GM18498 (cell line): Measurements from ENCODE around the gene IL16.
"Not testable (repeated sequence)": the region's sequence is repeated elsewhere in the genome, so short reads cannot be mapped to it uniquely, and the experiment has no call there.

Experiments
- ATAC-seq: cut with Tn5 transposase; IDR thresholded peaks from one replicate; pipeline ENCODE4 v1.9.1; 2021; ENCODE audit warnings: mild to moderate bottlenecking, moderate library complexity; ENCODE audit not compliant: unreplicated experiment

The IL16 gene

DNA sequence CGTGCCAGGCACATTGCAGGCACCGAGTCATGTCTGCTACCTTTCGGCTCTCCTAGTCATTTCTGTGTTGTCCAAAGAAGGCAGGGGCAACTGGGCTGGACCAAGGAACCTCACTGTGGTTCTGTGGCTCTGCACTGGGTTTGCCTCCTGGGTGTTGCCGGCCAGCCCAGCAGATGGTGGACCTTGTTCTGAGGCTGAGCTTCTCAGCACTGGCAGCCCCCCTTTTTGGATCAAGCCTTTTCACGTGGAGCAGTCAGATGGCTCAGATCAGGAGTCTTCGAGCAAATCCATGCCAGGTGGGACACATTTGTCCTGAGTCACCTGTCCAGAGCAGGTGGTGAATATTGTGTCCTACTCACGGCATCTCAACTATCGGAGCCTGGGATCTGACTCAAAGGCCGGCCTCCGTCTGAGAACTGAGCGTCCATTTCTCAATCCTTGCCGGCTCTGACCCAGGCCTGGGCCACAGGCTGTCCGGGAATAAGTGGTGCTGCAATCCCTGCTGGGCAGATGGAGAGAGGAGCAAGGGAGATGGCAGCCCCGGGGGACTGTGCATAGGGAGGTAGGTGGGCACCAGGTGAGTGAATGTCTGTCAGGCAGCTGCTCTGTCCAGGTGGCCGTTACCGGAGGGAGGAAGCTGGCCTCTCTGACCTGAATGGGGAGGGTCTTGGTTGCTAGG lies at the start of gene IL16:
IL16 (plus strand) TSS at position 304 of the 679 bp plus-strand sequence. CDS start 28,521 bp downstream, outside the sequence.
- no peak for ATAC-seq

DNA sequence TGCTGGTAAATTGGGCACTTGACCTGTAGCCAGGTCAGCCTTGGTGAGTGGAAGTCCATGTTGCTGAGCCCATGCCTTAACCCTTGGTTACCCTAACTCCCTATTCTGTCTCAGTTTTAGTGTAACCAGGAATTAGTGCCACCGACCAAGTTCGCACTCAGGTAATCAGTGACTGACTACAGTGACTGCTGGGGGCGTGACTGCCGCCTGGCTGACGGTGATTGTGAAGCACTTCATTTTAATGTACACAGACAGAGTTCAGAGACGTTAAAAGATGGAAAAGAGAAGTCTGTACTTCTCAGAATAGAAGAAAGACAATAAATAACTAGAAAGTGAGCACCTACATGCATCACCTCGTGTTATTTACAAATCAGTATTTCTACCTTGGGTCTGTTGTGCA lies 45.3 kb upstream of the IL16 start:
- no peak for ATAC-seq

GRCh38 chr15:81152339-81152738 lies 44.3 kb upstream of the IL16 start:
- ATAC-seq, result no peak

DNA sequence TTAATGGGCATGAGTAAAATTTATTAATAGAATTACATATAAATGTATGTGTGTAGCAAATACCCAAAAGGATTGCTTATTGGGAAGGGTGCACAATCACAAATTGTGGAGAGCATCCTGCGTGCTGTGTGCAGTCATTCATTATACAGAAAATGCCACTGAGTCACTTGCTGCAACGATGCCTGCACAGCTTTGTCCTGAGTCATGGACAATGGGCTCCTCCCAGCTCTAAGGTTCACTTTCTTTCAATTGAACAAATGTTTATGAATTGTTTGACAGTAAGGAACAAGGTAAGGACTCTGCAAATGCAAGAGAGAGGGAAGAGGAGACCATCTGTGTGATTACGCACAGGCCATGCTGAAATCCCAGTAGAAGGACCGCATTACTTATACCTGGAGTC lies 43.9 kb upstream of the IL16 start:
- no peak for ATAC-seq

- no peak for ATAC-seq
Measured at GRCh38 chr15:81155375-81156218, 41.1 kb upstream of the IL16 start.

DNA sequence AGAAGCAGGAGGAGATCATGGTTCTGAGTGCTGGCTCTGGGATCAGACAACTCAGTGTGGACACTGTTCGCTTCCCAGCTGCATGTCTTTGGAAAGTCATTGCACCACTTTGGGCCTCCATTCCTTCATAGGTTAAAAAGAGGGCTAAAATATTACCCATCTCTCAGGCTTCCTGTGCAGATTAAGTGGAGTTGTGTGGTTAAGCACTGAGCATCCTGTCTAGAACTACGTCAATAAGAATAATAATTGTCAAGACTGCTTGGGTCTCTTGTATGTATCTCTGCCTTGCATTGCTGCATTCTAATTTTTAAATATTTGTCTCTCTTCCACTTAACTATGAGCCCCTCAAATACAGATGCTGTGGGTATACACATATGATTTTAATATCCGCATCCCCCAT lies 40.4 kb upstream of the IL16 start:
- no peak for ATAC-seq

DNA sequence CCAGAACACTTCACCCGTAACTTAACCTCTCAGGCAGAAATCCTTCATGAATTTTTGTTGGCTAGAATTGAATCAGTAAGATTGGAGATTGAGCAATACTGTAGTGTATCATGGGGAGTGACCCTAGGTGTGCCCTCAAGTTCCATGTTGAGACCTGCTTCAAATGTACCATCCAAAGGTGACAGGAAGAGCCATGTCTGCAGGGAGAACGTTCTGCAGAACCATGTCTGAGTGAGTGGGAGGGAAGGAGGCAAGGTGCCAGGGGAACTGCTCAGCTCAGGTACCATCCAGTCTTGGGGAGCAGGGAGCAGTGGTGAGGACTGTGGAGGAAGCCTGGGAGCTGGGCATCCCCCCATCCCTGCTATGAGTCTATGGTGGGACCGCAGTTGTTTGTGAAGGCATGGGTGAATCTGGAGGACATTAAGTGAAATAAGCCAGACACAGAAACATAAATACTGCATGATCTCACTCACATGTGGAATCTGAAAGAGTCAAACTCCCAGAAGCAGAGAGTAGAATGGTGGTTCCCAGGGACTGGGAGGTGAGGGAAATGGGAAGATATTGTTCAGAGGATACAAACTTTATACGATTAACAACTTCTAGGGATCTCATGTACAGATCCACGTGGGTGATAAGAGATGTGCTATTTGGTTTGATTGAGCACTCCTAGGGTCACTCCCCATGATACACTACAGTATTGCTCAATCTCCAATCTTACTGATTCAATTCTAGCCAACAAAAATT lies 39.3 kb upstream of the IL16 start:
- no peak for ATAC-seq

- ATAC-seq, result no peak
Measured at GRCh38 chr15:81157939-81158223, 38.8 kb upstream of the IL16 start.

GRCh38 chr15:81158561-81158960 lies 38.1 kb upstream of the IL16 start:
- ATAC-seq, result not testable (repeated sequence)

DNA sequence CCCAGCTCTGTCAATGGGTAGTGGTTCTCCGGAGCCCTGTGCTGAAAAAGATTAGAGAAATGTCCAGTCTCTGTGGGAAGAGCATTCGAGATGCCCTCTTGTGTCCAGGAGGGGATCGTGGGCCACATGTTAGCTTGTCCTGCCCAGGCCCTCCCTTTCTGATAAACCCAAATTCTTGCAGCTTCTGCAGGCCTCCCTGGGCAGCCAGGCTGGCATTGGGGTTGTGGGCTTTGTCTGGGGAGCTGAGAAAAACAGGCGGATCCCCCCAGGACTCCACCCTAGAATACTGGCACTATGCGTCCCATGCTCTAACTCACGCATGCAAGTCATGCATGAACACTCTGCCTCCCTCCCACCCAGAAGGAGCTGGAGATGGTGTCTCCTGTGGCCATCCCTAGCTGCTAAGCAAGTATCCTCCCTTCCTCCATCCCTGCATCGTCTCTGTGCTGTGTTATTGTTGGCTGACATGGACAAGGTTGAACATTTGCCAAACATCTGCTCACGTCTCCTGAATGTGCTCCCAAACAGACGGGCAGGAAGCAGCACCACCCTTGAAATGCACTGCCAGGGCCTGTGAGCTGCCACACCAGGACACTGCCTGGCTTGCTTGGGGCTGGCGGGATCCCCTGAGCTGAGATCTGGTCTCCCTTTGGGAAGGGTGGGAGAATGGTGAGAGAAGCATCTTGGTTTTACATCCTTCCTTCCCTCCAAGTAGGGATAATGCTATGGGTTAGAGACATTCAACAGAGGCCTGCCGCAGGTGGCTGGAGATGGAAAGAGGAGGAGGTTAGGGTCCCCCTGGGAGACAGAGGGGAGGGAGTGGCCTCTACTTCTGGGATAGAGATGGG lies 36.1 kb upstream of the IL16 start:
- ATAC-seq, result no peak

- ATAC-seq, result no peak
Measured at GRCh38 chr15:81161160-81161673, 35.5 kb upstream of the IL16 start.

DNA sequence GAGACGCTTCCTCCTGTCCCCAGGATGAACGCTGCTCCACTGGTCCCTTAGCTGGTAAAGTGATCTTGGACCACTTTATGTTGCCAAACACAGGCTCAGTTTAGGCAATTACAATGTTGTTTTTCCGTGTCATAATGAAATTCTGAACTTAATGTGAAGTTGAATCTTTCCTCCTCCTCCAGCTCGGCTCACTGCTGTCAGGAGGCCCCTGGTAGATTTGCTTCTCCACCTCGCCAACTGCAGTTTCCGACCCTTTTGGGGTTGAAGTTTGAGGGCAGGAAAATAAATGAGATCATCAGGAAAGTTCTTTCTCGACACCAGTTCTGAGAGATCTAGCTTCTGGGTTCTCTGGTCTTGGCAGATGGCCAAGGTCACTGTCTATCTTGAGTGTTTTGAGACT lies 34.8 kb upstream of the IL16 start:
- ATAC-seq, result no peak

DNA sequence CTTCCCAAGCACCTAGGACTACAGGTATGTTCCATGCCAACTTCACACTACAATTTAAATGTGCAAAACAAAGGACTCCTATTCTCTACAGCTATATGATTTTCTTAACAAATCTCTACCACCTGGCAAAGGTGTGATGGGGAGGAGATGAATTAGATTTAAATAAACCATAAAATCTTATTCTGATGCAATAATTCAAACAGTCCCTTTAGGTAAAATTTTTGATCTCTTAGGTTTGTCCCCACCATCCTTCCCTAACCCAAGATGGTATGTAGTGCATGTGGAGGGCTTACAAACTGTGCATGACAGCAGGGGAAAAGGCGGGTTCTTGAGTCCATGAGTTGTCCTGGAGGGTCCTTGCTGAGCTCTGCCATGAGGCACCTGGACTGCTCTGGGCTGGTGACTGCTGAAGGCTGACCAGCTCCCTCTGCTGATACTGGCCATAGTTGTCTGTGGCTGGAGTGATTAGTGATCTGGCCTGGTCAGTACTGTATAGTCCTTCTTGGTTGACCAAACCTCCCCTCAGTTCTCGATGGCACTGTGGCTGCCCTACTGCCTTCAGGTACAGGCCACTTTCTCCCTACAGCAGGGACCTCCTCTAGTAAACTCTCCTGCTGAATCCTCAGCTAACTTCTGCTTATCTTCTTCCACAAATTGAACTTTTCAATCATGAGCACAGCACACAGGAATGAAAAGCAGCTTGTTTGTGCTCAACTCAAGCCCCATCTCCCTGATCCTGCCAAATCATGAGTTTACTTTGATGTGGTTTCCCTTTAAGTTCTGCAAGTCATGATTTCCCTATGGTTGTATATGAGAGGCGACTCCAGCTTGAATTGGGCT lies 32.5 kb upstream of the IL16 start:
- ATAC-seq, result no peak

DNA sequence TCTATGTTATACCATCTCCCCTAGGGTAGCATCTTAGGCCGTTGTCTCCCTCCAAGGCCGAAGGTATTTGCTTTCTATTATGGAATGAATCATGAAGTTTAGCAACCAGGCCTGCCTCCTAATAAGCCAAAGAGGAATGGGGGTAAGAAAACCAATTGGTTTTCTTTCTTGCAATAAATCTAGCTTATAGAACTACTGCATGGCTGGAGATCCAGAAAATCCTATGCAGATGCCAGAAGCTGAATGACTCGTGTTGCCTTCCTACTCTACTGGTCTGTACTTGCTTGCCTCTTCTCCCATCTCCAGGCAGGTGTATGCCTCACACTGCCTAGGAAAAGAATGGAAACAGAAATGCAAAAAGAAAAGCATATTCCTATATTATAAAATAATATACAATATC lies 31.1 kb upstream of the IL16 start:
- no peak for ATAC-seq

DNA sequence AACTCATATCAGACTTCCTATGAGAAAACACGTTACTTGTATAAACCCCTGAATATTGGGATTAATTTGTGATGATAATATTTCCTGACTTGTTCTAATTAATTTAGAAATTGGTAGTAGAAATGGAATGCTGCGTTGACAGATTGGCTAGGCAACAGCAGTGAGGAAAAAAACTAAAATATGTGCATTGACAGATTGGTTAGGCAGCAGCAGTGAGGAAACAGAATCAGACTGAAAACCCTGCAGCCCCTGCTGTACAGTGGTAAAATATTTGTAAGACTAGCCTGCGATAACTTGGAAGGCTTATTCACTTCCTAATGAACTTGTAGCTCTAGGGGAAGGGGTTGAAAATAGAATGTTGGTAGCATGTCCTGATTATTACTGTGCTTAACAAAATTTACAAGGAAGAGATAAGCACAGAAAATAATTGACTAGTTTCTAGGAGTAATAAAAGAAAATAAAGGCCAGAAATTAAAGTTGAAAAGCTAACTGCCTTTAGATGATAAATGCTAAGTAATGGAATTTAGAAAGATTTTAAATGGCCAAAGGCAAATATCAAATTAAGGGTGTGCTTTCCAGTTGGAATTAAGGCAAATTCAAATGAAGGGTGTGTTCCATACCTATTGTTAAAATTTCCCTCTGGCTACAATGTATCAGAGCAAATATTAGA lies 29.9 kb upstream of the IL16 start:
- ATAC-seq, result no peak

DNA sequence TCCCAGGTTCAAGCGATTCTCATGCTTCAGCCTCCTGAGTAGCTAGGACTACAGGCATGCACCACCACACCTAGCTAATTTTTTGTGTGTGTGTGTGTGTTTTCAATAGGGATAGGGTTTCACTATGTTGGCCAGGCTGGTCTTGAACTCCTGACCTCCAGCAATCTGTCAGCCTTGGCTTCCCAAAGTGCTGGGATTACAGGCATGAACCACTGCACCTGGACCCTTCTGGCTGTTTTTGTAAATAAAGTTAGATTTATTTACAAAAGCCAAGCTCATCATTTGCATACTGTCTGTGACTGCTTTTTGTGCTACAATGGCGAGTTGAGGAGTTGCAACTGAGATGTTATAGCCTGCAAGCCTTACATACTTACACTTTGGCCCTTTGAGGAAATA lies 28.6 kb upstream of the IL16 start:
- no peak for ATAC-seq

- ATAC-seq, result no peak
Measured at GRCh38 chr15:81168644-81169043, 28.0 kb upstream of the IL16 start.

- ATAC-seq, result no peak
Measured at GRCh38 chr15:81170511-81170910, 26.2 kb upstream of the IL16 start.

DNA sequence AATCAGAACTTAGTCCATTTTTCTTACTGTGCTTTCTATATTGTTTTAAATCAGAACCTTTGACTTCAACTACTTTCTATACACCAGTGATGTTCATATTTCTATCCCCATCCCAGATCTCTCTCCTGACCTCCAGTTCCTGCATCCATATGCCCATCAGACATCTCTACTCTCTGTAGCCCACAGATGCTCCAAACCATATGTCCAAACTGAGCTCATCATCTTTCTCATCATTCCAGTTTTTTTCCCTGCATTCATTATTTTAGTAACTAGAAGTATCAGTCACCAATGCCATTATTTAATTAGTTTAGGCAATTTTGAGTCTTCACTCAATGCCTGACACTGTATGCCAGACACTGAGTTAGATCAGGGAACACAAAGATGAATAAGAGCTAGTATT lies 25.4 kb upstream of the IL16 start:
- ATAC-seq, result no peak
